ENCODE measurements around the gene GALNT2. TPM values are rescaled to one million over a fixed set of nuclear protein-coding genes. Genes with fewer than 3 reads are reported as not detected.

GALNT2 gene
- total and polyA plus RNA-seq, 10 of the 15 experiments (the other 5 are each of a cell fraction or from before 2014, with no cell fraction given), result 0.52 to 27.7 (median 16.3) TPM

DNA sequence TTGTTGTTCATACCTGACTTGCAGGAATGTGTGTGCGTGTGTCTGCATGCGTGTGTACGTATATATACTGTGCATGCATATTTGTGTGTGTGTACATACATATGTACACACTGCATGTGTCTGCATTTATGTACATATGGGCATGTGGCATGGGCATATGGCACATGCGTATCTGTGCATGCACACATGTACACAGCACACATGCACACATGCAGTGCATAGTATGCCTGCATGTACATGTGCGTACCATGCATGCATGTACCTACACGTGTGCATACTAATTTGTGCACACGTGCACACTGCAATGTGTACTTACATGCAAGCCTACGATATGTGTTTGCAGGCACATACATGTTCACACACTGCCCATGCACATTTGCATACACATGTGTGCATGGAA is 43.9 kb downstream of the GALNT2 start:
- Histone ChIP-seq H2AFZ (ENCODE audit: control insufficient read depth, low read depth, low read length) (no peak overlapping the region), H4K20me1 (ENCODE audit: control insufficient read depth, insufficient read depth) (no peaks in the 10 kb centered on the region), H3K27me3 (replicated peaks in 1 of 2; ENCODE audit: control insufficient read depth in 2 of 2, insufficient read depth in 2 of 2, low read length in 1 of 2) (no peaks in the 10 kb centered on the region), H3K4me2 (ENCODE audit: control insufficient read depth, insufficient read depth) (0 out of 2 replicates have a peak overlapping the region, but pooled peaks have one; percentile 38), H3K27ac (ENCODE audit: control insufficient read depth, insufficient read depth) (no peak overlapping the region), H3K9ac (ENCODE audit: control insufficient read depth, insufficient read depth, low read length) (no peak overlapping the region), H3K36me3 (ENCODE audit: control insufficient read depth in 2 of 2, insufficient read depth in 2 of 2, low read length in 1 of 2) (peaks cover 0 to 4% of the 10 kb centered on the region in 2 experiments; a peak in 2 of 4 replicates), H3K79me2 (ENCODE audit: control insufficient read depth, insufficient read depth, low read length) (peaks cover 39% of the 10 kb centered on the region), H3K4me3 (no peak overlapping the region), H3K4me1 (ENCODE audit: control insufficient read depth, insufficient read depth, low read length) (peaks cover 48% of the 10 kb centered on the region), H3K9me3 (replicated peaks; ENCODE audit: control insufficient read depth, insufficient read depth, low read length) (no peaks in the 10 kb centered on the region)
- WGBS (ENCODE audit: insufficient coverage, insufficient replicate concordance, low lambda C conversion rate, missing lambda C conversion rate), result 81% methylated on average over 8 of the region's 8 CpGs
- intact Hi-C loops (cut with micrococcal nuclease; ENCODE audit: unreplicated experiment), result loop anchor here (1.0 kb wide), 2 partner anchors 12 to 485 kb away; partner anchors contain the start of genes TAF5L and URB2
- POLR2A ChIA-PET, result interaction anchor here (1.2 to 4.0 kb wide), 2 partner anchors 12 to 35 kb away, joined by 7 to 48 read pairs; no protein-coding TSS in a partner anchor
- ATAC-seq (no peak), FAIRE-seq (no peak), DNase-seq (ENCODE audit: low read depth, low spot score) (no peak)
- in situ Hi-C loops (cut with MboI), result no loop called here
- BruUV-seq (replicated peaks), result no TSS peak
- CTCF ChIA-PET, result interaction anchor here (0.7 to 4.0 kb wide), 10 partner anchors 9 to 56 kb away, joined by 3 to 29 read pairs (median 9); no protein-coding TSS in a partner anchor
- TF ChIP-seq CHD2 (IDR thresholded peaks at IDR 0.05; ENCODE audit: borderline replicate concordance, low read depth, low read length) (no peak), IRF4 (IDR thresholded peaks at IDR 0.05; ENCODE audit: low read depth, low read length) (no peak), RUNX3 (IDR thresholded peaks at IDR 0.05; ENCODE audit: low read length) (no peak), EED (IDR thresholded peaks at IDR 0.05; ENCODE audit: low read depth) (no peak), MYC (IDR thresholded peaks at IDR 0.05; ENCODE audit: insufficient read depth, insufficient read length, insufficient replicate concordance, low read length, severe bottlenecking) (no peak), IKZF1 (conservative IDR thresholded peaks at IDR 0.05) (no peak), EZH2 (IDR thresholded peaks at IDR 0.05; ENCODE audit: borderline replicate concordance, control insufficient read depth, low read depth, low read length) (no peak), KDM1A (IDR thresholded peaks at IDR 0.05; ENCODE audit: borderline replicate concordance) (no peak), RAD21 (IDR thresholded peaks at IDR 0.05; ENCODE audit: insufficient read depth, low read depth, low read length) (no peak), KLF5 (IDR thresholded peaks at IDR 0.05; ENCODE audit: partially characterized antibody) (no peak), HDAC2 (IDR thresholded peaks at IDR 0.05) (no peak), ZNF622 (IDR thresholded peaks at IDR 0.05) (no peak), ZSCAN29 (IDR thresholded peaks at IDR 0.05) (no peak)
- TF ChIP-seq, protein P1, sequence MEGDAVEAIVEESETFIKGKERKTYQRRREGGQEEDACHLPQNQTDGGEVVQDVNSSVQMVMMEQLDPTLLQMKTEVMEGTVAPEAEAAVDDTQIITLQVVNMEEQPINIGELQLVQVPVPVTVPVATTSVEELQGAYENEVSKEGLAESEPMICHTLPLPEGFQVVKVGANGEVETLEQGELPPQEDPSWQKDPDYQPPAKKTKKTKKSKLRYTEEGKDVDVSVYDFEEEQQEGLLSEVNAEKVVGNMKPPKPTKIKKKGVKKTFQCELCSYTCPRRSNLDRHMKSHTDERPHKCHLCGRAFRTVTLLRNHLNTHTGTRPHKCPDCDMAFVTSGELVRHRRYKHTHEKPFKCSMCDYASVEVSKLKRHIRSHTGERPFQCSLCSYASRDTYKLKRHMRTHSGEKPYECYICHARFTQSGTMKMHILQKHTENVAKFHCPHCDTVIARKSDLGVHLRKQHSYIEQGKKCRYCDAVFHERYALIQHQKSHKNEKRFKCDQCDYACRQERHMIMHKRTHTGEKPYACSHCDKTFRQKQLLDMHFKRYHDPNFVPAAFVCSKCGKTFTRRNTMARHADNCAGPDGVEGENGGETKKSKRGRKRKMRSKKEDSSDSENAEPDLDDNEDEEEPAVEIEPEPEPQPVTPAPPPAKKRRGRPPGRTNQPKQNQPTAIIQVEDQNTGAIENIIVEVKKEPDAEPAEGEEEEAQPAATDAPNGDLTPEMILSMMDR (IDR thresholded peaks at IDR 0.05 in 2 of 3, conservative IDR thresholded peaks at IDR 0.05 in 1 of 3; ENCODE audit: control insufficient read depth in 2 of 3, extremely low read depth in 1 of 3, insufficient read depth in 1 of 3, low read depth in 3 of 3, low read length in 3 of 3), result no peak
- RAD21 ChIA-PET (ENCODE audit: unreplicated experiment), result interaction anchor here (1.2 to 4.8 kb wide), 5 partner anchors 12 to 178 kb away, joined by 4 to 99 read pairs (median 7); partner anchors contain the start of gene GALNT2
- SMC1A ChIA-PET (ENCODE audit: uncharacterized antibody, unreplicated experiment), result interaction anchor here (0.6 to 6.2 kb wide), 11 partner anchors 12 to 202 kb away, joined by 3 to 104 read pairs (median 5); no protein-coding TSS in a partner anchor
